Stimulated activated CD8-positive, alpha-beta memory T cell treated with anti-CD3 and anti-CD28 coated beads, Interleukin-4, amount 100 ng/mL, for 1 hour (primary cell): ENCODE measurements around the gene PPP1R7.
"Not testable (repeated sequence)": the region's sequence is repeated elsewhere in the genome, so short reads cannot be mapped to it uniquely, and the experiment has no call there.

Experiments used
- DNase-seq, 2 donors: peaks; one replicate each; pipeline ENCODE4 v3.0.0-alpha.2; 2020; ENCODE audit warnings: low read depth in 2 of 2, low spot score in 1 of 2

Gene PPP1R7

GRCh38 chr2:241190291-241190981 is 40.2 kb downstream of the PPP1R7 start:
- no peak for DNase-seq

- no peak for DNase-seq
Observed at GRCh38 chr2:241191081-241191480, 40.8 kb downstream of the PPP1R7 start.

- DNase-seq = no peak
Observed at GRCh38 chr2:241193271-241193670, 43.0 kb downstream of the PPP1R7 start.

- no peak for DNase-seq
Observed at GRCh38 chr2:241194811-241195210, 44.5 kb downstream of the PPP1R7 start.

- no peak for DNase-seq
Observed at GRCh38 chr2:241195506-241196130, 45.4 kb downstream of the PPP1R7 start.

- DNase-seq = not testable (repeated sequence)
Observed at GRCh38 chr2:241197246-241197645, 47.0 kb downstream of the PPP1R7 start.

GRCh38 chr2:241197947-241198346 is 47.7 kb downstream of the PPP1R7 start:
- no peak for DNase-seq

- DNase-seq = no peak
Observed at GRCh38 chr2:241198381-241199279, 48.4 kb downstream of the PPP1R7 start.

- no peak for DNase-seq
Observed at GRCh38 chr2:241199286-241199685, 49.0 kb downstream of the PPP1R7 start.

GRCh38 chr2:241199897-241200821 is 49.9 kb downstream of the PPP1R7 start:
- DNase-seq = no peak

GRCh38 chr2:241200822-241201395 is 50.6 kb downstream of the PPP1R7 start:
- no peak for DNase-seq

GRCh38 chr2:241201445-241202267 is 51.4 kb downstream of the PPP1R7 start:
- no peak for DNase-seq

- DNase-seq = no peak
Observed at GRCh38 chr2:241202268-241202585, 52.0 kb downstream of the PPP1R7 start.

- DNase-seq = no peak
Observed at GRCh38 chr2:241202681-241203080, 52.4 kb downstream of the PPP1R7 start.

- no peak for DNase-seq
Observed at GRCh38 chr2:241203218-241204009, 53.1 kb downstream of the PPP1R7 start.

- no peak for DNase-seq
Observed at GRCh38 chr2:241204010-241204384, 53.7 kb downstream of the PPP1R7 start.

GRCh38 chr2:241204490-241204889 is 54.2 kb downstream of the PPP1R7 start:
- no peak for DNase-seq

GRCh38 chr2:241205086-241205485 is 54.8 kb downstream of the PPP1R7 start:
- no peak for DNase-seq

- no peak for DNase-seq
Observed at GRCh38 chr2:241207151-241207550, 56.9 kb downstream of the PPP1R7 start.
